ENCODE results near the gene ATP13A1. TPM values are rescaled to one million over a fixed set of nuclear protein-coding genes. Genes with fewer than 3 reads are reported as not detected.

The ATP13A1 gene
- total RNA-seq, 1 experiment from 2014 or later = 39.6 TPM

DNA sequence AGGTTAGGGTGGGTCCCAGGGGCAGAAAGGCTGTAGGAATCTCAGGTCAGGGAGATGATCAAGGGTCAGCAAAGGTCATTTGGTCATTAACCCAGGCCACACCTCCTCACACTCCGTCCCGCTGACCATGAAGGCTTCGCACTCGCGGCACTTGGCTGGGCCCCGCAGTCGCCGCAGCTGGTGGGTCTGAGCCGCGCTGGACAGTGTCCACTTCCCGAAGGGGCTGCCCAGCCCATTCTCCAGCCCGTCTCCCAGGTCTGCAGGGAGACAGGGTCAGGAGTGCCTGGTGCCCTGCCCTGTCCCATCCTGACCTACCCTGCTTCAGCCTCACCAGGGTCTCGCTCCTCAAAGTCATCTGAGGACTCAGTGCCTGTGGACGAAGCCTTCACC is 28.2 kb downstream of the ATP13A1 start:
- no peak overlapping the region for H2AFZ ChIP-seq (ENCODE audit: low read length)
- no peak overlapping the region for H3K27ac ChIP-seq (ENCODE audit: low read length)
- H3K27me3 ChIP-seq (ENCODE audit: low read length) = no peaks in the 10 kb centered on the region
- H3K4me1 ChIP-seq (ENCODE audit: low read length) = no peaks in the 10 kb centered on the region
- H3K79me2 ChIP-seq (ENCODE audit: low read length) = no peaks in the 10 kb centered on the region
- peaks cover 10% of the 10 kb centered on the region for H3K36me3 ChIP-seq (ENCODE audit: insufficient read depth, low read length)
- no peak overlapping the region for H3K9ac ChIP-seq (ENCODE audit: low read length)
- H3K9me3 ChIP-seq (ENCODE audit: low read length) = no peaks in the 10 kb centered on the region
- no peaks in the 10 kb centered on the region for H3K9me2 ChIP-seq (replicated peaks; ENCODE audit: insufficient read depth, low read length)
- DNase-seq = no peak
- no peaks in the 10 kb centered on the region for H4K20me1 ChIP-seq (ENCODE audit: insufficient read depth, low read depth, low read length)
- no peak overlapping the region for H3K4me2 ChIP-seq (ENCODE audit: low read depth, low read length, poor library complexity, severe bottlenecking)
- H3K4me3 ChIP-seq (ENCODE audit: low read length) = no peak overlapping the region

DNA sequence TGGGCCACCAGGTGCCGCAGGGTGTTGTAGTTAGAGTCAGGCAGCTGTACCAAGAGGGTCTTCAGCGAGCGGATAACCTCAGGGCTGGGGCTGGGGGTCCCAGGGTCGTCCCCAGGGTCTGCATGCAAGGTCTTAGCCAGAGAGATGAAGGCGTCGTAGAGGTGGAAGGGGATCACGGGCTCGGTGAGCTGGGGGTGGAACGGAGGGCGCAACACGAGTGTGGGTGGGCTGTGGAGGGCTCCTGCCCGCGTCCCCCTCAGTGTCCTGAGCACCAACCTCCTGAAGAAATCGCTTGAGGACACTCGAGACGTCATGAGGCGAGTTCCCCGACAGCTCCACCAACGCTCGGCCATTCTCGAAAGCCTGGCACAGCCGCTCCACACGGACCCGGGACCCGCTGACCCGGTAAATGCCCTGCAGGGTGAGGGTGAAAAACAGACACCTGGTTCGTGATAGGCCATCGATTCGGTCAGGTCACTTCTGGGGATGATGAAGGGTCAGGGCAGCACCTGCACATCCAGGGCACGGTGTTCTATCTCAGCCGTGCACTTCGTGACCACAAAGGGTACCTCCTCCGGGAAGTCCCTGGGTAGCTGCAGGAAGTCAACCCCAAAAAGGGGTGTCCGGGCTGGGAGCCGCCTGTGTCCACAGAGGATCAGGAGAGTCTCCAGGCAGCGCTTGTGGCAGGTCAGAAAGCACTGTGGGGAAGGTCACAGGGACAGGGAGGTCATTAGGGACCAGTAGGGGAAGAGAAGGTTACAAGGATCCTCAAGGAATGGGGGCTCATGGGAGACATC is 28.8 kb downstream of the ATP13A1 start:
- no peak for DNase-seq
- Histone ChIP-seq H3K9me2 (replicated peaks; ENCODE audit: insufficient read depth, low read length) (no peaks in the 10 kb centered on the region), H3K36me3 (ENCODE audit: insufficient read depth, low read length) (peaks cover 13% of the 10 kb centered on the region), H4K20me1 (ENCODE audit: insufficient read depth, low read depth, low read length) (no peaks in the 10 kb centered on the region), H3K9me3 (ENCODE audit: low read length) (no peaks in the 10 kb centered on the region), H3K79me2 (ENCODE audit: low read length) (no peaks in the 10 kb centered on the region), H3K4me3 (ENCODE audit: low read length) (no peak overlapping the region), H3K27me3 (ENCODE audit: low read length) (no peaks in the 10 kb centered on the region), H3K4me1 (ENCODE audit: low read length) (no peaks in the 10 kb centered on the region), H2AFZ (ENCODE audit: low read length) (no peak overlapping the region), H3K4me2 (ENCODE audit: low read depth, low read length, poor library complexity, severe bottlenecking) (no peak overlapping the region), H3K27ac (ENCODE audit: low read length) (no peak overlapping the region), H3K9ac (ENCODE audit: low read length) (no peak overlapping the region)

GRCh38 chr19:19633711-19634515 is 29.6 kb downstream of the ATP13A1 start:
- H3K79me2 ChIP-seq (ENCODE audit: low read length) = no peaks in the 10 kb centered on the region
- H3K9ac ChIP-seq (ENCODE audit: low read length) = no peak overlapping the region
- H3K9me2 ChIP-seq (replicated peaks; ENCODE audit: insufficient read depth, low read length) = no peaks in the 10 kb centered on the region
- H3K36me3 ChIP-seq (ENCODE audit: insufficient read depth, low read length) = peaks cover 17% of the 10 kb centered on the region
- no peak for DNase-seq
- H3K4me2 ChIP-seq (ENCODE audit: low read depth, low read length, poor library complexity, severe bottlenecking) = no peak overlapping the region
- no peaks in the 10 kb centered on the region for H3K27me3 ChIP-seq (ENCODE audit: low read length)
- no peaks in the 10 kb centered on the region for H4K20me1 ChIP-seq (ENCODE audit: insufficient read depth, low read depth, low read length)
- no peak overlapping the region for H2AFZ ChIP-seq (ENCODE audit: low read length)
- no peak overlapping the region for H3K27ac ChIP-seq (ENCODE audit: low read length)
- H3K4me1 ChIP-seq (ENCODE audit: low read length) = peaks cover under 1% of the 10 kb centered on the region
- no peak overlapping the region for H3K4me3 ChIP-seq (ENCODE audit: low read length)
- H3K9me3 ChIP-seq (ENCODE audit: low read length) = no peaks in the 10 kb centered on the region

DNA sequence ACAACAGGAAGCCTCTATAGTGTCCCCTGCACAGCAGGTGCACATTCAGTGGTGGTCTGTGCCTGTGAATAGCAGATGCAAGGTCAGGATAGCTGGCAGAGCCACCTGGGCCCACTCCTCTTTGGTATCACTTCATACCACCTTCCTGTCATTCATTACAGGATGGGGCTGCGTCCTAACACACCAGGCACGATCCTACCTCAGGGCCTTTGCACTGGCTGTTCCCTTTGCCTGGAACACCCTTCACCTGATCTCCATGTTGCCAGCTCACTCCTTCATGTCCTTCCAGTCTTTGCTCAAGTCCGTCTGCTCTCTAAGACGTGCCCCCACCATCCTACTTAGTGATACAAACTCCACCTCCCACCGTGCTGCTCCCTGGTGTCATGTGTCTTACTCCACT is 30.8 kb downstream of the ATP13A1 start:
- H3K4me1 ChIP-seq (ENCODE audit: low read length) = peaks cover 10% of the 10 kb centered on the region
- DNase-seq = no peak
- H3K27me3 ChIP-seq (ENCODE audit: low read length) = no peaks in the 10 kb centered on the region
- H3K9ac ChIP-seq (ENCODE audit: low read length) = no peak overlapping the region
- H3K36me3 ChIP-seq (ENCODE audit: insufficient read depth, low read length) = peaks cover 17% of the 10 kb centered on the region
- H3K4me2 ChIP-seq (ENCODE audit: low read depth, low read length, poor library complexity, severe bottlenecking) = no peak overlapping the region
- no peaks in the 10 kb centered on the region for H4K20me1 ChIP-seq (ENCODE audit: insufficient read depth, low read depth, low read length)
- H3K27ac ChIP-seq (ENCODE audit: low read length) = no peak overlapping the region
- no peak overlapping the region for H2AFZ ChIP-seq (ENCODE audit: low read length)
- H3K9me3 ChIP-seq (ENCODE audit: low read length) = no peaks in the 10 kb centered on the region
- H3K9me2 ChIP-seq (replicated peaks; ENCODE audit: insufficient read depth, low read length) = no peaks in the 10 kb centered on the region
- no peak overlapping the region for H3K4me3 ChIP-seq (ENCODE audit: low read length)
- no peaks in the 10 kb centered on the region for H3K79me2 ChIP-seq (ENCODE audit: low read length)

DNA sequence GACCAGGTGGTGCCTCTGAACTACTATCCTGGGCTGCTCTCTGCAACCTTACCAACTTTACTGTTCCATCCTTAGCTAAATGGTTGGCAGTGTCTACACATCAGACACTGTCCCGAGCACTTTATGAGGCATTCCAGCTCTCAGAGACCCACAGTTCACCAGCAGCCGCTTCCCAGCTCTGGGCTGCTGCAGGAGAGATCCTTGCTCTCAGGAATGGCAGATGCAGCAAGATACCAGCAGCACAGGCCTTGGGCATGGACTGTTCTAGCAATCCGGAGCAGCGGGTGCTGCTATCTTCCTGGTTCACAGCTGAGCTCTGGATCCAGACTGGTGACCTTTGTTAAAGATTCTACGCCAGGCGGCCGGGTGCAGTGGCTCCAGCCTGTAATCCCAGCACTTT is 32.1 kb downstream of the ATP13A1 start:
- Histone ChIP-seq H3K4me2 (ENCODE audit: low read depth, low read length, poor library complexity, severe bottlenecking) (no peak overlapping the region), H3K9me3 (ENCODE audit: low read length) (no peaks in the 10 kb centered on the region), H3K9ac (ENCODE audit: low read length) (no peak overlapping the region), H2AFZ (ENCODE audit: low read length) (no peak overlapping the region), H3K4me1 (ENCODE audit: low read length) (peaks cover 14% of the 10 kb centered on the region), H3K27me3 (ENCODE audit: low read length) (no peaks in the 10 kb centered on the region), H3K27ac (ENCODE audit: low read length) (no peak overlapping the region), H3K79me2 (ENCODE audit: low read length) (no peaks in the 10 kb centered on the region), H3K9me2 (replicated peaks; ENCODE audit: insufficient read depth, low read length) (no peaks in the 10 kb centered on the region), H4K20me1 (ENCODE audit: insufficient read depth, low read depth, low read length) (no peaks in the 10 kb centered on the region), H3K36me3 (ENCODE audit: insufficient read depth, low read length) (peaks cover 17% of the 10 kb centered on the region), H3K4me3 (ENCODE audit: low read length) (no peak overlapping the region)
- DNase-seq = no peak

DNA sequence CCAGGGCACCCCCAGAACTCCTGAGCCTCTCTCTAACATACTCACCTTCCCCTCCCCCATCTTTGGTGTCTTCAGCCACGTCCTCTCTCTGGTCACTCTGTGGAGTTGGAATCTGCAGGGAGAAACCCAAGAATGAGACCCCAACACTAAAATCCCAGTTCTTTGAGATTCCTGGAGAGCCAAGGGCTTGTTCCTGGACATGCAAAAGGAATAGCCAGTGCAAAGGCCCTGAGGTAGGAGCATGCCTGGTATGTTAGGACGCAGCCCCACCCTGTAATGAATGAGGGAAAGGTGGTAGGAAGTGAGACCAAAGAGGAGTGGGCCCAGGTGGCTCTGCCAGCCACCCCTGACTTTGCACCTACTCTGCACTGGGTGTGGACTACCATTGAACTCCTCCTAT is 33.0 kb downstream of the ATP13A1 start:
- H3K27me3 ChIP-seq (ENCODE audit: low read length) = no peaks in the 10 kb centered on the region
- no peaks in the 10 kb centered on the region for H3K9me2 ChIP-seq (replicated peaks; ENCODE audit: insufficient read depth, low read length)
- no peaks in the 10 kb centered on the region for H4K20me1 ChIP-seq (ENCODE audit: insufficient read depth, low read depth, low read length)
- DNase-seq = peak; percentile 42
- H3K9ac ChIP-seq (ENCODE audit: low read length) = no peak overlapping the region
- no peak overlapping the region for H2AFZ ChIP-seq (ENCODE audit: low read length)
- peaks cover 17% of the 10 kb centered on the region for H3K36me3 ChIP-seq (ENCODE audit: insufficient read depth, low read length)
- H3K27ac ChIP-seq (ENCODE audit: low read length) = no peak overlapping the region
- no peaks in the 10 kb centered on the region for H3K9me3 ChIP-seq (ENCODE audit: low read length)
- no peak overlapping the region for H3K4me2 ChIP-seq (ENCODE audit: low read depth, low read length, poor library complexity, severe bottlenecking)
- H3K79me2 ChIP-seq (ENCODE audit: low read length) = no peaks in the 10 kb centered on the region
- H3K4me3 ChIP-seq (ENCODE audit: low read length) = no peak overlapping the region
- H3K4me1 ChIP-seq (ENCODE audit: low read length) = peaks cover 14% of the 10 kb centered on the region

GRCh38 chr19:19630062-19630414 is 33.4 kb downstream of the ATP13A1 start:
- H3K9ac ChIP-seq (ENCODE audit: low read length) = no peak overlapping the region
- H3K4me2 ChIP-seq (ENCODE audit: low read depth, low read length, poor library complexity, severe bottlenecking) = no peak overlapping the region
- H3K79me2 ChIP-seq (ENCODE audit: low read length) = no peaks in the 10 kb centered on the region
- no peaks in the 10 kb centered on the region for H3K9me2 ChIP-seq (replicated peaks; ENCODE audit: insufficient read depth, low read length)
- no peaks in the 10 kb centered on the region for H4K20me1 ChIP-seq (ENCODE audit: insufficient read depth, low read depth, low read length)
- peaks cover 14% of the 10 kb centered on the region for H3K4me1 ChIP-seq (ENCODE audit: low read length)
- H3K9me3 ChIP-seq (ENCODE audit: low read length) = no peaks in the 10 kb centered on the region
- H3K36me3 ChIP-seq (ENCODE audit: insufficient read depth, low read length) = peaks cover 17% of the 10 kb centered on the region
- no peak overlapping the region for H3K27ac ChIP-seq (ENCODE audit: low read length)
- H2AFZ ChIP-seq (ENCODE audit: low read length) = no peak overlapping the region
- H3K4me3 ChIP-seq (ENCODE audit: low read length) = no peak overlapping the region
- no peak for DNase-seq
- H3K27me3 ChIP-seq (ENCODE audit: low read length) = no peaks in the 10 kb centered on the region

DNA sequence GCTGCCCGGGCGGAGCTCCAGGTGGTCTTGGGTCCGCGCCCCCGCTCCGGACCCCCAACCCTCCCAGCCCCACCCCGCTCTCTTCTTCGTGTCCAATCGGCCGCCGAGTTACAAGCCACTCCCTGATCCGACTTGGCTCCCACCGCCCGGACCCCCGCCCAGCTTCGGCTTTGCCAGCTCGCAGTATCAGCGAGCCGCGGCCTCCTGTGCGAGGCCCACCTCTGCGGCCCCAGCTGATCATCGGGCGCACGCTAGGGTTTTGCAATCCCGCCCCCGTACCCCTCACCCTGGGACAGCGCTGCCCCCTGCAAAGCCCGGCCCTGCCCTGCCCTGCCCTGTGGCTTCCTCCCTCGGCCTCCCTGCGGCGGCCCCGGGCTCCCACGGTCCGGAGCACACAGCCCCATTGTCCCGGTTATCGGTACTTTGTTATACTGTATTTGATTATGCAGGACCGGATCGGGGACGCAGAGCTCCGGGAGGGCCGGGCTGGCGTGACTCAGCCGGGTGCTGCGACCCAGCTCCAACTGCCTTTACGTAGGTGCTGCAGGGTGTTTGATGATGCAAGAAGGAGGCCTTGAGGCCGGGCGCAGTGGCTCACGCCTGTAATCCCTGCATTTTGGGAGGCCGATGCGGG is 34.9 kb downstream of the ATP13A1 start:
- Histone ChIP-seq H3K4me1 (ENCODE audit: low read length) (peaks cover 14% of the 10 kb centered on the region), H3K9me2 (replicated peaks; ENCODE audit: insufficient read depth, low read length) (no peaks in the 10 kb centered on the region), H3K36me3 (ENCODE audit: insufficient read depth, low read length) (peaks cover 11% of the 10 kb centered on the region), H3K27me3 (ENCODE audit: low read length) (no peaks in the 10 kb centered on the region), H4K20me1 (ENCODE audit: insufficient read depth, low read depth, low read length) (no peaks in the 10 kb centered on the region), H3K9me3 (ENCODE audit: low read length) (no peaks in the 10 kb centered on the region), H2AFZ (ENCODE audit: low read length) (no peak overlapping the region; the same call in 1 of the 2 replicates), H3K27ac (ENCODE audit: low read length) (peak overlapping the region; percentile 64), H3K4me3 (ENCODE audit: low read length) (peak overlapping the region; percentile 73), H3K9ac (ENCODE audit: low read length) (peak overlapping the region; percentile 76), H3K4me2 (ENCODE audit: low read depth, low read length, poor library complexity, severe bottlenecking) (peak overlapping the region; percentile 84), H3K79me2 (ENCODE audit: low read length) (no peaks in the 10 kb centered on the region)
- peak; percentile 74 for DNase-seq
